Measurements from ENCODE around the gene USF3.

The USF3 gene

DNA sequence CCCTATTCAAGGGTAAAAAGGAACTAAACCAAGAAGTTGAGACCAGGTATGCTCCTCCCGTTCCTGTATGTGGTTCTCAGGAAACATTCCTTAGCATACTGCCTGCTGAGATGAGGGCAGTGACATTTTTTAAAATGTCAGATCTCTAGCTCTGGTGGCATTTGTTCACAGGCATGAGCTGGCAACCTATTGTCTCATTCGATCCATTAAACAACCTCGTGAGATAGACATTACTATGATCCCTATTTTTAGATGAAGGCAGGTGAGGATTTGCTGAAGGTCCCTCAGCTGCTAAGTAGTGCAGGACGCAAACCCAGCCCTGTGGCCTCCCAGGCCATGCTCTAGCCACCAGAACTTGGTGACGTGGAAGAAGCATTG, 89.2 kb downstream of the USF3 start:
- POLR2A ChIA-PET, result no interaction called here
- H3K4me3 ChIP-seq (ENCODE audit: low read depth, low read length), result no peak overlapping the region
- TF ChIP-seq, protein P1, sequence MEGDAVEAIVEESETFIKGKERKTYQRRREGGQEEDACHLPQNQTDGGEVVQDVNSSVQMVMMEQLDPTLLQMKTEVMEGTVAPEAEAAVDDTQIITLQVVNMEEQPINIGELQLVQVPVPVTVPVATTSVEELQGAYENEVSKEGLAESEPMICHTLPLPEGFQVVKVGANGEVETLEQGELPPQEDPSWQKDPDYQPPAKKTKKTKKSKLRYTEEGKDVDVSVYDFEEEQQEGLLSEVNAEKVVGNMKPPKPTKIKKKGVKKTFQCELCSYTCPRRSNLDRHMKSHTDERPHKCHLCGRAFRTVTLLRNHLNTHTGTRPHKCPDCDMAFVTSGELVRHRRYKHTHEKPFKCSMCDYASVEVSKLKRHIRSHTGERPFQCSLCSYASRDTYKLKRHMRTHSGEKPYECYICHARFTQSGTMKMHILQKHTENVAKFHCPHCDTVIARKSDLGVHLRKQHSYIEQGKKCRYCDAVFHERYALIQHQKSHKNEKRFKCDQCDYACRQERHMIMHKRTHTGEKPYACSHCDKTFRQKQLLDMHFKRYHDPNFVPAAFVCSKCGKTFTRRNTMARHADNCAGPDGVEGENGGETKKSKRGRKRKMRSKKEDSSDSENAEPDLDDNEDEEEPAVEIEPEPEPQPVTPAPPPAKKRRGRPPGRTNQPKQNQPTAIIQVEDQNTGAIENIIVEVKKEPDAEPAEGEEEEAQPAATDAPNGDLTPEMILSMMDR (IDR thresholded peaks at IDR 0.05; ENCODE audit: insufficient read depth, low read length, missing control alignments), result no peak
- CTCF ChIA-PET, result no interaction called here
- no peak for DNase-seq (ENCODE audit: low read depth, low spot score)

GRCh38 chr3:113606539-113607218, 89.8 kb downstream of the USF3 start:
- CTCF ChIA-PET, result interaction anchor here (0.6 kb wide), 1 partner anchor 10 kb away, joined by 3 read pairs; no protein-coding TSS in a partner anchor
- no peak for DNase-seq (ENCODE audit: low read depth, low spot score)
- no peak overlapping the region for H3K4me3 ChIP-seq (ENCODE audit: low read depth, low read length)
- POLR2A ChIA-PET, result no interaction called here
- TF ChIP-seq, protein P1 (IDR thresholded peaks at IDR 0.05; ENCODE audit: insufficient read depth, low read length, missing control alignments), result no peak

GRCh38 chr3:113602836-113603235, 93.6 kb downstream of the USF3 start:
- H3K4me3 ChIP-seq (ENCODE audit: low read depth, low read length), result no peak overlapping the region
- TF ChIP-seq, protein P1 (IDR thresholded peaks at IDR 0.05; ENCODE audit: insufficient read depth, low read length, missing control alignments), result no peak
- ChIA-PET CTCF (no interaction called here), POLR2A (no interaction called here)
- DNase-seq (ENCODE audit: low read depth, low spot score), result no peak

- DNase-seq (ENCODE audit: low read depth, low spot score), result no peak
- POLR2A ChIA-PET, result no interaction called here
- CTCF ChIA-PET, result no interaction called here
- H3K4me3 ChIP-seq (ENCODE audit: low read depth, low read length), result no peak overlapping the region
- TF ChIP-seq, protein P1 (IDR thresholded peaks at IDR 0.05; ENCODE audit: insufficient read depth, low read length, missing control alignments), result no peak
These were observed 94.2 kb downstream of the USF3 start for GRCh38 chr3:113602256-113602655.

DNA sequence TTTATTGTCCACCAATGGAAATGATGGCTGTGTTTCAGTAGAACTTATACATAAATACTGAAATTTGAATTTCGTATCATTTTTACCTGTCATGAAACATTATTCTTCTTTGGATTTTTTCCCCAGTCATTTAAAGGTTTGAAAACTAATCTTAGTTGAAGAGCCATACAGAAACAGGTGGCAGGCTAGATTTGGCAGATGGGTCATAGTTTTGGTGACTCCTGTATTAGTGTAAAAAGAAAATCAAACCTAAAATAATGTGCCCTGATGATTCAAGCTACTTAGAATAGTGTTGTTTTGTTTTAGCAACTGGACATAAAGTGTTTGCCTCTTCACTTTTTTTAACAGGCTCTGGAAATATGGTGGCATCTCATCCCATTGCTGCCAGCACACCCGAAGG, 95.2 kb downstream of the USF3 start:
- POLR2A ChIA-PET, result no interaction called here
- TF ChIP-seq, protein P1 (IDR thresholded peaks at IDR 0.05; ENCODE audit: insufficient read depth, low read length, missing control alignments), result no peak
- CTCF ChIA-PET, result no interaction called here
- no peak overlapping the region for H3K4me3 ChIP-seq (ENCODE audit: low read depth, low read length)
- DNase-seq (ENCODE audit: low read depth, low spot score), result no peak

- TF ChIP-seq, protein P1 (IDR thresholded peaks at IDR 0.05; ENCODE audit: insufficient read depth, low read length, missing control alignments), result no peak
- DNase-seq (ENCODE audit: low read depth, low spot score), result no peak
- POLR2A ChIA-PET, result no interaction called here
- H3K4me3 ChIP-seq (ENCODE audit: low read depth, low read length), result no peak overlapping the region
- CTCF ChIA-PET, result no interaction called here
These were observed 95.8 kb downstream of the USF3 start for GRCh38 chr3:113600418-113601182.

Data from AG04449 (cell line).